AML-193 (cell line): ENCODE data around the gene NKAIN2.

ENCODE experiments used
- DNase-seq, 2 experiments: peaks; one replicate each; lab custom pipeline; 2025; lab: John Stamatoyannopoulos, UW

NKAIN2 gene

GRCh38 chr6:124029567-124029966 is 225.9 kb downstream of the NKAIN2 start:
- DNase-seq, result no peak

- DNase-seq, result no peak
Observed at GRCh38 chr6:124033501-124033900, 229.8 kb downstream of the NKAIN2 start.

GRCh38 chr6:124036384-124036783 is 232.7 kb downstream of the NKAIN2 start:
- no peak for DNase-seq

- DNase-seq, result no peak
Observed at GRCh38 chr6:124040655-124041054, 237.0 kb downstream of the NKAIN2 start.

- DNase-seq, result no peak
Observed at GRCh38 chr6:124052120-124052519, 248.5 kb downstream of the NKAIN2 start.

- no peak for DNase-seq
Observed at GRCh38 chr6:124053315-124053714, 249.7 kb downstream of the NKAIN2 start.

- DNase-seq, result no peak
Observed at GRCh38 chr6:124054034-124054433, 250.4 kb downstream of the NKAIN2 start.

- no peak for DNase-seq
Observed at GRCh38 chr6:124055395-124055794, 251.7 kb downstream of the NKAIN2 start.

GRCh38 chr6:124055963-124056362 is 252.3 kb downstream of the NKAIN2 start:
- DNase-seq, result no peak

GRCh38 chr6:124056407-124057334 is 253.0 kb downstream of the NKAIN2 start:
- DNase-seq, result no peak

- no peak for DNase-seq
Observed at GRCh38 chr6:124057461-124057860, 253.8 kb downstream of the NKAIN2 start.

- no peak for DNase-seq
Observed at GRCh38 chr6:124064317-124065113, 260.9 kb downstream of the NKAIN2 start.

GRCh38 chr6:124066269-124066668 is 262.6 kb downstream of the NKAIN2 start:
- no peak for DNase-seq

- no peak for DNase-seq
Observed at GRCh38 chr6:124066946-124067552, 263.4 kb downstream of the NKAIN2 start.

GRCh38 chr6:124069230-124069950 is 265.7 kb downstream of the NKAIN2 start:
- no peak for DNase-seq

GRCh38 chr6:124073021-124073420 is 269.4 kb downstream of the NKAIN2 start:
- DNase-seq, result no peak

- DNase-seq, result no peak
Observed at GRCh38 chr6:124073820-124074587, 270.3 kb downstream of the NKAIN2 start.

GRCh38 chr6:124074606-124075005 is 270.9 kb downstream of the NKAIN2 start:
- no peak for DNase-seq

GRCh38 chr6:124076336-124077048 is 272.8 kb downstream of the NKAIN2 start:
- no peak for DNase-seq

- no peak for DNase-seq
Observed at GRCh38 chr6:124078169-124078568, 274.5 kb downstream of the NKAIN2 start.
